Vagina (tissue), 2 donors: ENCODE results near the gene SEMA3D.

Experiments
- CTCF ChIP-seq, 3 experiments: fragments of 450-650 bp in 2 of 3; fragments of 200-600 bp in 1 of 3; sonication (generic) in 1 of 3; IDR thresholded peaks; one replicate each; pipeline ENCODE4 v1.5.1; 2017 to 2019; ENCODE audit warnings: antibody characterized with exemption in 3 of 3, mild to moderate bottlenecking in 2 of 3, moderate library complexity in 2 of 3
- POLR2AphosphoS5 ChIP-seq, 2 donors: sonication (generic); formaldehyde crosslinking; IDR thresholded peaks; one replicate each; pipeline ENCODE4 v1.9.0; 2017; ENCODE audit warnings: antibody characterized with exemption in 2 of 2, mild to moderate bottlenecking in 2 of 2, low read depth in 1 of 2; ENCODE audit not compliant: insufficient read depth in 1 of 2

GRCh38 chr7:85039196-85039923 lies 147.5 kb downstream of the SEMA3D start:
- no peak for TF ChIP-seq CTCF (IDR thresholded peaks at IDR 0.05)
- no peak for TF ChIP-seq POLR2AphosphoS5 (IDR thresholded peaks at IDR 0.05; ENCODE audit: insufficient read depth in 1 of 2, low read depth in 1 of 2)
